Hypothalamus (tissue), 51 donors: Measurements from ENCODE around the gene JAGN1.
"Not testable (repeated sequence)": the region's sequence is repeated elsewhere in the genome, so short reads cannot be mapped to it uniquely, and the experiment has no call there.

Experiments used
- DNase-seq, 51 donors: peaks; one replicate each; lab custom pipeline; 2025; lab: John Stamatoyannopoulos, UW

JAGN1 gene

DNA sequence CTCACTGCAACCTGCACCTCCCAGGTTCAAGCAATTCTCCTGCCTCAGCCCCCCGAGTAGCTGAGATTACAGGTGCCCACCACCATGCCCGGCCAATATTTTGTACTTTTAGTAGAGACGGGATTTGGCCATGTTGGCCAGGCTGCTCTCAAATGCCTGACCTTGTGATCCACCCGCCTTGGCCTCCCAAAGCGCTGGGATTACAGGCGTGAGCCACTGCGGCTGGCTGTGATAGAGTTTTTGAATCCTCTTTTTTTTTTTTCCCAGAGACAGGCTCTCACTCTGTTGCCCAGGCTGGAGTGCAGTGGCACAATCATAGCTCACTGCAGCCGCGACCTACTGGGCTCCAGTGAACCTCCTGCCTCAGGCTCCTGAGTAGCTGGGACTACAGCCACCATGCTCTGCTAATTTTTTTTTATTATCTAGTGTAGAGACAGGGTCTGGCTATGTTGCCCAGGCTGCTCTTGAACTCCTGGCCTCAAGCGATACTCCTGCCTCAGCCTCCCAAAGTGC, 25.2 kb upstream of the JAGN1 start:
- not testable (repeated sequence) for DNase-seq

DNA sequence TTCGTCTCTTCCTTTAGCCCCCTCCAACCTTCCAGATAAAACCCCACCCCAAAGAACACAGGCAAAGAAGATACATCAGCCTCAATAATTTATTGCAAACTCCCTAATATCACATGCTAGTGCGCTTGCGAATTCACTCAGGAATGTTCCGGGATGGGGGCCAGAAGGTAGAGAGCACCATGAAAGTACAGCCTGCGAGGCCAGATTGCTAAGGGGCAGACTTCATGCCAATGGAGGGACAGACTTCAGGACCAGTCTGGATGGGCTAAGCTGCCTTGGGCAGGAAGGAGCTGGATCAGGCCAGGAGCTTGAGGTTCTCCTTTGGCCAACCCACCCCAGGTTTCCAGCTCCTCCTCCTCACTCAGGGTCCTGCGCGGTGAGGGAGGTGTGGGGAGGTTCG, 23.8 kb upstream of the JAGN1 start:
- peak in 1 of 51 donors; percentile 2 for DNase-seq

DNA sequence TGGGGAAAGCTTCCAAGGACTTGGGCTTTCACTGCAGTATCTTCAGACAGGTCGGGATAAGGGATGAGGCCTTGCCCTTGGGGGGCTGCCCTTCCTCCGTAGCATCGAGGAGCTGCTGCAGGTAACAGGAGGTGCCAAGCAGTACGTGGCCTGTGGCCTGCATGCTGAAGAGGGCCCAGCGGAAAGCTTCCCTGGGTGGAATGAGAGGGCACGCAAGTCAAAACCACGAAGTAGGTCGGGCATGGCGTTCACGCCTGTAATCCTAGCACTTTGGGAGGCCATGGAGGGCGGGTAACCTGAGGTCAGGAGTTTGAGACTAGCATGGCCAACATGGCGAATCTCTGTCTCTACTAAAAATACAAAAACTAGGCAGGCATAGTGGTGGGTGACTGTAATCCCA, 23.3 kb upstream of the JAGN1 start:
- no peak for DNase-seq

GRCh38 chr3:9869955-9870354, 20.5 kb upstream of the JAGN1 start:
- no peak for DNase-seq

DNA sequence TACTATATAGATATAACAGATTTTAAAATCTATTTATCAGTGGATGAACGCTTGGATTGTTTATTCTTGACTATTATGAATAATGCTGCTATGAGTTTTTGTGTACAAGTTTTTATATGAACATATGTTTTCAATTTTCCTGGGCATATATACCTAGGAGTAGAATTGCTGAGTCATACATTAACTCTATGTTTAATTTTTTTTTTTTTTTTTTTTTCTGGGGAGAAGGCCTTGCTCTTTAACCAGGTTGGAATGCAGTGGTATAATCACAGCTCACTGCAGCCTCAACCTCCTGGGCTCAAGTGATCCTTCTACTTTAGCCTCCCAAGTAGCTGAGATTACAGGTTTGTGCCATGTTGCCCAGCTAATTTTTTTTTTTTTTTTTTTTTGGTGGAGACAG, 19.4 kb upstream of the JAGN1 start:
- no peak for DNase-seq

DNA sequence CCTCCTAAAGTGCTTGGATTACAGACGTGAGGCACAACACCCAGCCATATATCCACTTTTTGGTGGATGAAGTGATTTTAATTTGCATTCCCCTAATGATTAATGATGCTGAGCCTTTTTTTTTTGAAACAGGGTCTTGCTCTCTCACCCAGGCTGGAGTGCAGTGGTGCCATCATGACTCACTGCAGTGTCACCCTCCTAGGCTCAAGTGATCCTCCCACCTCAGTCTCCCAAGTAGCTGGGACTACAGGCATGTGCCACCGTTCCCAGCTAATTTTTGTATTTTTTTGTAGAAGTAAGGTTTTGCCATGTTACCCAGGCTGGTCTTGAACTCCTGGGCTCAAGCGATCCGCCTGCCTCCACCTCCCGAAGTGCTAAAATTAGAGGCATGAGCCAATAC, 18.3 kb upstream of the JAGN1 start:
- DNase-seq: not testable (repeated sequence)

- no peak for DNase-seq
Measured at GRCh38 chr3:9875448-9875847, 15.0 kb upstream of the JAGN1 start.

DNA sequence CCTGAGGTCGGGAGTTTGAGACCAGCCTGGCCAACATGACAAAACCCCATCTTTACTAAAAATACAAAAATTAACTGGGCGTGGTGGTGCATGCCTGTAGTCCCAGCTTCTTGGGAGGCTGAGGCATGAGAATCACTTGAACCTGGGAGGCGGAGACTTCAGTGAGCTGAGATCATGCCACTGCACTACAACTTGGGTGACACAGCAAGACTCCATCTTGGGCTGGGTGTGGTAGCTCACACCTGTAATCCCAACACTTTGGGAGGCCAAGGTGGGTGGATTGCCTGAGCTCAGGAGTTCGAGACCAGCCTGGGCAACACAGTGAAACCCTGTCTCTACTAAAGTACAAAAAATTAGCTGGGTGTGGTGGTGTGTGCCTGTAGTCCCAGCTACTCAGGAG, 14.2 kb upstream of the JAGN1 start:
- not testable (repeated sequence) for DNase-seq

DNA sequence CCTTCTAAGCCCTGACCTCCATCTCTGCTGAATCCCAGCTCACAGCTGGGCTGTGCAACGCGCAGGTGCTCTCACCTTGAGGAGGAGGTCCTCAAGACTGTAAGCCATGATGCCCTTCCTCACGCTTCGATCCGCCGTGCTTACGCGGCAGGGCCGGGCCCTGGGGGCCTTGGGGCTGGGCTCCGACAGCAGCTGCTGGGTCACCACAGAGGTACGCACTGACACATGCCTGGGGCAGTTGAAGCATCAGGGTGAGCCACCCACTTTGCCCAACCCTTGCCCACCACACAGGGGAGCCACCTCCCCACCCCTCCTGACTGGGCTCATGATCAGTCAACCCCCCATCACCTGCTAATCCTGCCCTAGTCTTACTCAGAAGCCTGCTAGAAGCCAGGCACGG, 13.4 kb upstream of the JAGN1 start:
- DNase-seq: no peak

- no peak for DNase-seq
Measured at GRCh38 chr3:9878700-9879099, 11.7 kb upstream of the JAGN1 start.

GRCh38 chr3:9879830-9880549, 10.4 kb upstream of the JAGN1 start, which contains the start of gene CIDEC:
Gene CIDEC (minus strand): TSS chr3:9880253. CDS start chr3:9878486, 1,767 bp downstream.
- DNase-seq: no peak

- DNase-seq: no peak
Measured at GRCh38 chr3:9881441-9881840, 9.0 kb upstream of the JAGN1 start.

DNA sequence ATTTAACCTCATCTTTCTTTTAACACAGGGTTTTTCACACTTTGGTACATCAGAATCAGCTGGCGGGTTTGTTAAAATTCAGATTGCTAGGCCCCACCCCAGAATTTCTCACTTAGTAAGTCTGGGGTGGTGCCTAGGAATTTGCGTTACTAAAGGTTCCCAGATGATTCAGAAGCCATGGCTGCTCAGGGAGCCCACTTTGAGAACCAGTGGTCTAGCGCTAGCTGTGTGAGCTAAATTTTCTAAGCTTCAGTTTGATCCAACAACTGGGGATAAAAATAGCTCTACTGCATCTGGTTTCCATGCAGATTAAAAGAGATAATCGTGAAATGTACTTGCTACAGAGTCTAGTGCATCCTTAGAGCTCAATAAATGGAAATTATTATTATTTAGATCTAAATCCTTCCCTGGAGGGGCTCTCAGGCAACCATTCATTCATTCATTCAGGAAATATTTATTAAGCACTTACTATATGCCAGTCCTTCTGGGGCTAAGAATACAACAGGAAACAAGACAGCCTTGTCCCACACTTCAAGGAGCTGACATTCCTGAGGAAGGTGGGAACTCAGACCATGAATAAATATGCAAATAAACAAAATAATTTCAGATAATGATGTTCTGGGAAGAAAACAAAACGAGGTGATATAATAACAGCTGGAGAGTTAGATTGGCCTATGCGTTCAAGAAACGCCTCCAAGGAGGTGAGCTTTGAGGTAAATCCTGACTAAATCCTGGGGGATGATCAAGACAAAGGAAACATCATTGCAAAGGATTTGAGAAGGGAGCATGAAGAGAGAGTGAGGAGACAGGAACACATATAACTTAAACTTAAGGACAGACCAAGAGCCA, 6.5 kb upstream of the JAGN1 start:
- DNase-seq: no peak

GRCh38 chr3:9884555-9885165, 5.8 kb upstream of the JAGN1 start:
- no peak for DNase-seq

- DNase-seq: no peak
Measured at GRCh38 chr3:9886328-9886727, 4.1 kb upstream of the JAGN1 start.

DNA sequence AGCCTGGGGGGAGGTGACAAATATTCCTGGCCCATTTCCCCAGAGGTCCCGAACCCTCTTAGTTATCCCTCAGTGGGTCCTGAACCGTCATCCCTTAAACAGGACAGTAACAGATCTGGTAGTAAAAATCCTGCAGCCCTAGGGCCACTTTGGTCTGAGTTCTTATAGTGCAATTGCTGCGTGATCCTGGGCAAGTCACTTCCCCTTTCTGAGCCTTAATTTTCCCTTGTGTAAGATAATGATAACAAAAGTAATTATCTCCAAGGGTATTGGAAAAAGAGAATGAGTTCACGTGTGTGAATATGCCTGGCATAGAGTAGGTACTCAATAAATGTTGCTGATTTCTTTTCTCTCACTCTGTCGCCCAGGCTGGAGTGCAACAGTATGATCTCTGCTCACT, 2.9 kb upstream of the JAGN1 start:
- DNase-seq: no peak

DNA sequence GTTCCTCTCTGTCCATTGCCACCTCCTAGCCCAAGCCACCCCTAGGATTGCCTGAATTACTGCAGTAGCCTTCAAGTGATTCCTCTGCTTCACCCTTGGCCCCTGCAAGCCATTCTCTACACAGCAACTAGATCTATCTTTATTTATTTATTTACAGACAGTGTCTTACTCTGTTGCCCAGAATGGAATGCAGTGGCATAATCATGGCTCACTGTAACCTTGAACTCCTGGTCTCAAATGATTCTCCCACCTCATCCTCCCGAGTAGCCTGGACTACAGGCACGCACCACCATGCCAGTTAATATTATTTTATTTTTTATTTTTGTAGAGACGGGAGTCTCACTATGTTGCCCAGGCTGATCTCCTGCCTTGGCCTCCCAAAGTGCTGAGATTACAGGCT, 1.9 kb upstream of the JAGN1 start:
- DNase-seq: no peak

- no peak for DNase-seq
Measured at GRCh38 chr3:9889405-9889804, 1.0 kb upstream of the JAGN1 start.

DNA sequence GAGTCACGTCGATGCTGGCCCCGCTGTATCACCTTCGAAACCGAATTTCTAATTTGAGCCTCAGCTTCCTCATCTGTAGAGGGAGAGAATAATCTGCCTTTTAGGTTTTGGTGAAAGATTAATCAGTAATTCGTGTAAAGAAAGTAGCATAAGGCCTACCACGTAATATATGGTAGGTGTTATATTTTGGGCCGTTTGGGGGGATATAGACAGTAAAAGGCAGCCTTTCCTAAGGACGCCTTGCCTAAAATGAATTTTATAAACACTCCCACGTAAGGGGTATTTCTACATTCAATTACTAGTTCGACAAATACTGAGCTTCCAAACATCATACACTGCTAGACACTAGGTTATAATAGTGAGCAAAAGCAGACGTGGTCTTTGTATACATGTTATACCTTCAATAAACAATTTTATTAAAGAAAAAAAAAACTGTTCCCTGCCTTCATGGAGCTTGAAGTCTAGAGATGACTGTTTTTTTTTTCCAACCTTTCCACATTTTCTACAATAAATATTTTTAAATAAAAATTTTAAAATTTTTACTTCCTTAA, 737 bp downstream of the JAGN1 start:
- no peak for DNase-seq

GRCh38 chr3:9893739-9894138, 3.3 kb downstream of the JAGN1 start:
- DNase-seq: no peak

DNA sequence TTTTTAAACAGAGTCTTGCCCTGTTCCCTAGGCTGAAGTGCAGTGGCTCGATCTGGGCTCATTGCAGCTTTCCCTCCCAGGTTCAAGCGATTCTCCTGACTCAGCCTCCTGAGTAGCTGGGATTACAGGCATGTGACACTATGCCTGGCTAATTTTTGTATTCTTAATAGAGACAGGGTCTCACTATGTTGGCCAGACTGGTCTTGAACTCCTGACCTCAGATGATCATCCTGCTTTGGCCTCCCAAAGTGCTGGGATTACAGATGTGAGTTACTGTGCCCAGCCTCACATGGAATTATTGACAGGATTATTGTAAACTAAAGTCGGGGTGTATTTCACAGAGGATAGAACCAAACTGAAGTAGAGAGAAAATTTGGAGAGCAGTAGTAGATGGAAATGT, 5.3 kb downstream of the JAGN1 start:
- not testable (repeated sequence) for DNase-seq
